Fibroblast of lung (primary cell): ENCODE measurements around the gene P2RX4. TPM values are rescaled to one million over a fixed set of nuclear protein-coding genes. Genes with fewer than 3 reads are reported as not detected.

Experiments
- DNase-seq, 2 donors: peaks; one replicate each; pipeline versions ENCODE4 v3.0.0 to v3.0.0-alpha.2; 2010; ENCODE audit warnings: low read depth in 2 of 2
- H2AFZ ChIP-seq: 2 replicates; pipeline ENCODE4 v1.5.1; 2012; ENCODE audit warnings: low read length, control low read depth, inconsistent platforms
- H3K27ac ChIP-seq: 2 replicates; pipeline ENCODE4 v1.5.1; 2011; ENCODE audit warnings: low read length, control low read depth; ENCODE audit not compliant: insufficient read depth
- H3K27me3 ChIP-seq: 2 replicates; pipeline ENCODE4 v1.5.1; 2011; ENCODE audit warnings: mild to moderate bottlenecking, low read length; ENCODE audit not compliant: control insufficient read depth, insufficient read depth
- H3K36me3 ChIP-seq: 2 replicates; pipeline ENCODE4 v1.5.1; 2011; ENCODE audit warnings: low read length; ENCODE audit not compliant: control insufficient read depth, insufficient read depth
- H3K4me1 ChIP-seq: 2 replicates; pipeline ENCODE4 v1.5.1; 2011; ENCODE audit warnings: low read length; ENCODE audit not compliant: control insufficient read depth, insufficient read depth; ENCODE audit errors: extremely low read depth
- H3K4me2 ChIP-seq: 2 replicates; pipeline ENCODE4 v1.5.1; 2011; ENCODE audit warnings: low read length, control low read depth; ENCODE audit not compliant: insufficient read depth; ENCODE audit errors: extremely low read depth
- H3K4me3 ChIP-seq, 4 experiments: fragments of 200-600 bp in 1 of 4; sonication (generic) in 1 of 4; replicated peaks in 1 of 4; 2 replicates each; pipeline ENCODE4 v1.5.1; 2011 to 2016; ENCODE audit warnings: low read length in 4 of 4, low read depth in 3 of 4, mild to moderate bottlenecking in 3 of 4, control low read depth in 2 of 4, inconsistent platforms in 1 of 4, mixed read lengths in 1 of 4; ENCODE audit not compliant: insufficient read depth in 1 of 4; ENCODE audit errors: control extremely low read depth in 1 of 4
- H3K79me2 ChIP-seq: 2 replicates; pipeline ENCODE4 v1.5.1; 2012; ENCODE audit warnings: mild to moderate bottlenecking, low read length, inconsistent platforms; ENCODE audit not compliant: control insufficient read depth, insufficient read depth
- H3K9ac ChIP-seq: 2 replicates; pipeline ENCODE4 v1.5.1; 2011; ENCODE audit warnings: mild to moderate bottlenecking, low read length, control low read depth; ENCODE audit not compliant: insufficient read depth
- H3K9me3 ChIP-seq: 2 replicates; pipeline ENCODE4 v1.5.1; 2012; ENCODE audit warnings: low read depth, low read length; ENCODE audit not compliant: control insufficient read depth, insufficient read depth
- H4K20me1 ChIP-seq: 2 replicates; pipeline ENCODE4 v1.5.1; 2011; ENCODE audit warnings: low read length; ENCODE audit not compliant: control insufficient read depth, insufficient read depth; ENCODE audit errors: extremely low read depth
- CTCF ChIP-seq, 2 donors: IDR thresholded peaks in 1 of 2; conservative IDR thresholded peaks in 1 of 2; 1 replicate in 1 of 2; 2 replicates in 1 of 2; pipeline ENCODE4 v1.5.1; 2011 to 2012; ENCODE audit warnings: low read length in 2 of 2, control low read depth in 1 of 2, inconsistent platforms in 1 of 2, low read depth in 1 of 2, mild to moderate bottlenecking in 1 of 2
- EZH2 ChIP-seq: IDR thresholded peaks from 2 replicates; pipeline ENCODE4 v1.5.1; 2012; ENCODE audit warnings: low read length, control low read depth, mild to moderate bottlenecking; ENCODE audit errors: missing control alignments
- polyA plus RNA-seq, 2 donors: library from polyadenylated mRNA; depleted of rRNA in 1 of 2; stranded (reverse) in 1 of 2; unstranded in 1 of 2; fragments of >200 nt; gene quantifications; 2 replicates each; pipeline ENCODE4 v1.2.1, GENCODE V29; 2011 to 2012; ENCODE audit warnings: missing spikeins in 1 of 2
- total RNA-seq: library from RNA; depleted of rRNA; stranded (reverse); fragments of >200 nt; gene quantifications from 2 replicates; pipeline ENCODE4 v1.2.1, GENCODE V29; 2014

P2RX4 gene
- total and polyA plus RNA-seq, 2 donors (not counting 1 experiment from before 2014, with no cell fraction given), result 27.2 to 59.8 TPM

GRCh38 chr12:121238086-121238485, 28.2 kb downstream of the P2RX4 start:
- H3K9ac ChIP-seq, result no peak overlapping the region
- H3K27ac ChIP-seq, result no peak overlapping the region
- H3K4me3 ChIP-seq, result no peak overlapping the region
- peaks cover 5% of the 10 kb centered on the region for H3K36me3 ChIP-seq
- TF ChIP-seq CTCF (conservative IDR thresholded peaks at IDR 0.05 in 1 of 2, IDR thresholded peaks at IDR 0.05 in 1 of 2; ENCODE audit: low read depth in 1 of 2, low read length in 2 of 2) (no peak), EZH2 (no peak)
- no peak overlapping the region for H2AFZ ChIP-seq
- no peaks in the 10 kb centered on the region for H4K20me1 ChIP-seq
- H3K4me2 ChIP-seq, result no peak overlapping the region
- DNase-seq, result no peak
- peaks cover 5% of the 10 kb centered on the region for H3K4me1 ChIP-seq
- H3K79me2 ChIP-seq, result no peaks in the 10 kb centered on the region
- no peaks in the 10 kb centered on the region for H3K9me3 ChIP-seq
- no peaks in the 10 kb centered on the region for H3K27me3 ChIP-seq

DNA sequence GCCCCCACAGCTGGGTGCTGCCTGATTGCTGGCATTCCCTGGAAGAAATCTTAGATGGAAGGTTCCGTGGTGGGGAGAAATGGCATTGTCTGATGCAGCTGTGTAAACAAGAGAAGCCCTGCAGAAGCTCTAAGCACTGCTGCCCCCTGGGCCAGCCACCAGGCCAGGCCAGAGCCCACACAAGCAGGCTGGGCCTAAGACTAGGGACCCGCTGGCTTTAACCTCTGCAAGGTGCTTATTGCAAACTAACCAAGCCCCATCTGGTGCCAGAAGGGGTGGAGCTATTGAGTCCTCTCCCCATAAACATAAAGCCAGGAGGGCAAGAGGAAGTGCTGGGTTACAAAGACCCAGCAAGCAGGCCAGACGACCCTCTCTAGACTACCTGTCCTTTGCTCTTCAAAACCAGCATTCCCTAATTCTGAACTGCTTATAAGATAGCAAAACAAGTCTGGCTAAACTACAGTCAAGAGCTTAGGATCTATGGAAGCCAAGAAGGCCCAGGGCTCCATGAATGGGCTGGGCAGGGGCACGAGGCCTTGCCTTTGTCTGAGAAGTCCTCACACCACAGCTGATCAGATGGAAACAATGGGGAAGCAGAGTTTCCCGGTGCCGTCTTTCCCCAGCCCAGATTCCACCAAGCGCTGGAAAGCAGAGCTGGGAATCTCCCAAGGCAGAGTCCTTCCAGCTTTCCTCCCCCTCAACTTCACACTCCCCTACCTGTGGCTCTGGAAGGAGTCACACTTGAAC, 28.8 kb downstream of the P2RX4 start:
- H3K9ac ChIP-seq, result no peak overlapping the region
- H4K20me1 ChIP-seq, result no peaks in the 10 kb centered on the region
- H3K36me3 ChIP-seq, result peaks cover 6% of the 10 kb centered on the region
- no peak overlapping the region for H2AFZ ChIP-seq
- no peak overlapping the region for H3K27ac ChIP-seq
- H3K27me3 ChIP-seq, result no peaks in the 10 kb centered on the region
- TF ChIP-seq CTCF (conservative IDR thresholded peaks at IDR 0.05 in 1 of 2, IDR thresholded peaks at IDR 0.05 in 1 of 2; ENCODE audit: low read depth in 1 of 2, low read length in 2 of 2) (no peak), EZH2 (no peak)
- no peaks in the 10 kb centered on the region for H3K9me3 ChIP-seq
- no peaks in the 10 kb centered on the region for H3K79me2 ChIP-seq
- no peak overlapping the region for H3K4me3 ChIP-seq
- DNase-seq, result no peak
- no peak overlapping the region for H3K4me2 ChIP-seq
- peaks cover 5% of the 10 kb centered on the region for H3K4me1 ChIP-seq

- no peaks in the 10 kb centered on the region for H3K79me2 ChIP-seq
- H2AFZ ChIP-seq, result no peak overlapping the region
- H3K4me2 ChIP-seq, result no peak overlapping the region
- H3K9ac ChIP-seq, result no peak overlapping the region
- no peaks in the 10 kb centered on the region for H3K9me3 ChIP-seq
- no peak for TF ChIP-seq EZH2
- TF ChIP-seq CTCF (conservative IDR thresholded peaks at IDR 0.05 in 1 of 2, IDR thresholded peaks at IDR 0.05 in 1 of 2; ENCODE audit: low read depth in 1 of 2, low read length in 2 of 2), result no peak
- peaks cover 5% of the 10 kb centered on the region for H3K4me1 ChIP-seq
- DNase-seq, result no peak
- H3K36me3 ChIP-seq, result peaks cover 4% of the 10 kb centered on the region
- no peak overlapping the region for H3K4me3 ChIP-seq
- no peaks in the 10 kb centered on the region for H3K27me3 ChIP-seq
- H3K27ac ChIP-seq, result no peak overlapping the region
- H4K20me1 ChIP-seq, result no peaks in the 10 kb centered on the region
Measured at GRCh38 chr12:121239351-121240061, 29.6 kb downstream of the P2RX4 start.
